ENCODE results near the gene PABPC1L. TPM values are rescaled to one million over a fixed set of nuclear protein-coding genes. Genes with fewer than 3 reads are reported as not detected.

The PABPC1L gene
- total RNA-seq, 1 donor from 2014 or later: 17.3 TPM

GRCh38 chr20:44979090-44979621 is 69.3 kb downstream of the PABPC1L start:
- Mint-ChIP-seq H3K27me3 (ENCODE audit: unreplicated experiment) (peaks cover 2% of the 10 kb centered on the region), H3K27ac (ENCODE audit: unreplicated experiment) (no peak overlapping the region), H3K4me3 (ENCODE audit: unreplicated experiment) (no peak overlapping the region)

DNA sequence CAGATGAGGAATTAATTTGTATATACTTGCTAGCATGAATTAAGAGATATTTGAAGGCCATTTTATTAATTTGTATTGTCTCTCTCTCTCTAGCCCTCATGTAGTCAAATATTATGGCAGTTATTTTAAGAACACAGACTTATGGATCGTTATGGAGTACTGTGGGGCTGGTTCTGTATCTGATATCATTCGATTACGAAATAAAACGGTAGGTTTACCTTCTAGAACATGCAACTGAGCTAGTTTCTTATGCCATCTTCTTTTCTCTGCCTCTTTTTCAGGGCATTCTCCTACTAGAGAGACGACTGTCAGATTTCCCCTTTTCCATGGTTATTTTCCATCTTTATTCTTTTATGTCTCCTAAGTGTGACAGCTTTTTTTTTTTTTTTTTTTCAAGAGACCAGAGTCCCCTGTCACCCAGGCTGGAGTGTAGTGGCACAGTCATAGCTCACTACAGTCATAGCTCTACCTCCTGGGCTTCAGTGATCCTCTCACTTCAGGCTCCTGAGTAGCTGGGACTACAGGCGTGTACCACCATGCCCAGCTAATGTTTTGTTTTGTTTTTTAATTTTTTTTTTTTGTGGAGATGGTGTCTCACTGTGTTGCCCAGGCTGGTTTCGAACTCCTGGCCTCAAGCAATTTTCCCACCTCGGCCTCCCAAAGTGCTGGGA is 72.0 kb downstream of the PABPC1L start:
- Mint-ChIP-seq H3K27ac (ENCODE audit: unreplicated experiment) (no peak overlapping the region), H3K9me3 (ENCODE audit: unreplicated experiment) (no peaks in the 10 kb centered on the region), H3K4me1 (ENCODE audit: unreplicated experiment) (peaks cover 2% of the 10 kb centered on the region), H3K4me3 (ENCODE audit: unreplicated experiment) (no peak overlapping the region), H3K27me3 (ENCODE audit: unreplicated experiment) (peaks cover 2% of the 10 kb centered on the region), H3K36me3 (ENCODE audit: low read depth, unreplicated experiment) (peaks cover 6% of the 10 kb centered on the region)
- DNase-seq (ENCODE audit: low spot score): no peak
- TF ChIP-seq, protein P1, sequence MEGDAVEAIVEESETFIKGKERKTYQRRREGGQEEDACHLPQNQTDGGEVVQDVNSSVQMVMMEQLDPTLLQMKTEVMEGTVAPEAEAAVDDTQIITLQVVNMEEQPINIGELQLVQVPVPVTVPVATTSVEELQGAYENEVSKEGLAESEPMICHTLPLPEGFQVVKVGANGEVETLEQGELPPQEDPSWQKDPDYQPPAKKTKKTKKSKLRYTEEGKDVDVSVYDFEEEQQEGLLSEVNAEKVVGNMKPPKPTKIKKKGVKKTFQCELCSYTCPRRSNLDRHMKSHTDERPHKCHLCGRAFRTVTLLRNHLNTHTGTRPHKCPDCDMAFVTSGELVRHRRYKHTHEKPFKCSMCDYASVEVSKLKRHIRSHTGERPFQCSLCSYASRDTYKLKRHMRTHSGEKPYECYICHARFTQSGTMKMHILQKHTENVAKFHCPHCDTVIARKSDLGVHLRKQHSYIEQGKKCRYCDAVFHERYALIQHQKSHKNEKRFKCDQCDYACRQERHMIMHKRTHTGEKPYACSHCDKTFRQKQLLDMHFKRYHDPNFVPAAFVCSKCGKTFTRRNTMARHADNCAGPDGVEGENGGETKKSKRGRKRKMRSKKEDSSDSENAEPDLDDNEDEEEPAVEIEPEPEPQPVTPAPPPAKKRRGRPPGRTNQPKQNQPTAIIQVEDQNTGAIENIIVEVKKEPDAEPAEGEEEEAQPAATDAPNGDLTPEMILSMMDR (IDR thresholded peaks at IDR 0.05; ENCODE audit: unreplicated experiment): no peak

More at GRCh38 chr20:44979090-44979621, 69.3 kb downstream of the PABPC1L start:
- DNase-seq (ENCODE audit: low spot score): no peak
- H3K36me3 Mint-ChIP-seq (ENCODE audit: low read depth, unreplicated experiment): peaks cover 13% of the 10 kb centered on the region
- no peaks in the 10 kb centered on the region for H3K9me3 Mint-ChIP-seq (ENCODE audit: unreplicated experiment)
- H3K4me1 Mint-ChIP-seq (ENCODE audit: unreplicated experiment): peaks cover 2% of the 10 kb centered on the region
- TF ChIP-seq, protein P1 (IDR thresholded peaks at IDR 0.05; ENCODE audit: unreplicated experiment): no peak

DNA sequence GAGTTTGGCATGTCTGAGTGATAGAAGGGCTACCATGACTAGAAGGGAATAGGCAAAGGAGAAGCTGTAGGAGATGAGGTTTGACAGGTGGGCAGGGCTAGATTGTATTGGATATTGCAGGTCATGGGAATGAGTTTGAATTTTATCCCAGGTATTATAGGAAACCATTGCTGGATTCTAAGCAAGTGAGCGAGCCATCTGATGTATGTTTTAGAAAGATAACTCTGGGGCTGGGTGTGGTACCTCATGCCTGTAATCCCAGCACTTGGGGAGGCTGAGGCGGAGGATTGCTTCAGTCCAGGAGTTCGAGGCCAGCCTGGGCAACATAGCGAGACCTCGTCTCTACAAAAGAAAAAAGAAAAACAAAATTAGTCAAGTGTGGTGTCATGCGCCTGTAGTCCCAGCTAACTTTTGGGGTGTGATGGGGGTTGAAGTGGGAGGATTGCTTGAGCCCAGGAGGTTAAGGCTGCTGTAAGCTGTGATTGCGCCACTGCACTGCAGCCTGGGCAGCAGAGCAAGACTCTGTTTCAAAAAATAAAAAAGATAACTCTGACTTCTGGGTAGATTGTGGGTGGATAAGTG is 73.3 kb downstream of the PABPC1L start:
- Mint-ChIP-seq H3K27me3 (ENCODE audit: unreplicated experiment) (peaks cover 2% of the 10 kb centered on the region), H3K4me3 (ENCODE audit: unreplicated experiment) (no peak overlapping the region), H3K27ac (ENCODE audit: unreplicated experiment) (no peak overlapping the region), H3K36me3 (ENCODE audit: low read depth, unreplicated experiment) (peaks cover 6% of the 10 kb centered on the region), H3K4me1 (ENCODE audit: unreplicated experiment) (peaks cover 2% of the 10 kb centered on the region), H3K9me3 (ENCODE audit: unreplicated experiment) (no peaks in the 10 kb centered on the region)
- DNase-seq (ENCODE audit: low spot score): no peak
- TF ChIP-seq, protein P1 (IDR thresholded peaks at IDR 0.05; ENCODE audit: unreplicated experiment): no peak

- no peak for DNase-seq (ENCODE audit: low spot score)
- Mint-ChIP-seq H3K9me3 (ENCODE audit: unreplicated experiment) (no peaks in the 10 kb centered on the region), H3K36me3 (ENCODE audit: low read depth, unreplicated experiment) (peaks cover 5% of the 10 kb centered on the region), H3K27ac (ENCODE audit: unreplicated experiment) (no peak overlapping the region), H3K4me3 (ENCODE audit: unreplicated experiment) (no peak overlapping the region), H3K27me3 (ENCODE audit: unreplicated experiment) (no peaks in the 10 kb centered on the region), H3K4me1 (ENCODE audit: unreplicated experiment) (peaks cover 4% of the 10 kb centered on the region)
- TF ChIP-seq, protein P1 (IDR thresholded peaks at IDR 0.05; ENCODE audit: unreplicated experiment): no peak
Measured at GRCh38 chr20:44988631-44989171, 78.8 kb downstream of the PABPC1L start.

Other genes starting within 250 kb of the PABPC1L start
- gene CCN5, start 194.7 kb upstream of the PABPC1L start, total RNA-seq (ENCODE audit: unreplicated experiment): not detected
- gene KCNK15, start 164.2 kb upstream of the PABPC1L start, total RNA-seq (ENCODE audit: unreplicated experiment): not detected
- gene RIMS4, start 99.5 kb upstream of the PABPC1L start, total RNA-seq (ENCODE audit: unreplicated experiment): 0.10 TPM
- gene YWHAB, start 24.4 kb upstream of the PABPC1L start, total RNA-seq (ENCODE audit: unreplicated experiment): 183 TPM
- 46.2 TPM for gene TOMM34, start 50.3 kb downstream of the PABPC1L start, total RNA-seq (ENCODE audit: unreplicated experiment)
- 34.1 TPM for gene STK4, start 56.5 kb downstream of the PABPC1L start, total RNA-seq (ENCODE audit: unreplicated experiment)
- gene KCNS1, start 191.1 kb downstream of the PABPC1L start, total RNA-seq (ENCODE audit: unreplicated experiment): 0.10 TPM
- not detected for gene WFDC5, start 205.1 kb downstream of the PABPC1L start, total RNA-seq (ENCODE audit: unreplicated experiment)
- gene WFDC12, start 214.4 kb downstream of the PABPC1L start, total RNA-seq (ENCODE audit: unreplicated experiment): not detected

All from endothelial cell (in vitro differentiated cells).